ENCODE measurements around the gene PPP1R37.
A peak's percentile ranks its signal among the peaks of the same experiment; 100 is the strongest.

Gene PPP1R37

GRCh38 chr19:45121827-45122345 is 28.9 kb downstream of the PPP1R37 start:
- no peaks in the 10 kb centered on the region for H3K27me3 ChIP-seq (ENCODE audit: control insufficient read depth in 3 of 3, insufficient read depth in 3 of 3, low read depth in 1 of 3, low read length in 3 of 3)
- H3K4me1 ChIP-seq (ENCODE audit: control insufficient read depth in 2 of 2, insufficient read depth in 1 of 2, low read depth in 1 of 2, low read length in 2 of 2): peaks cover 8 to 16% of the 10 kb centered on the region in 2 donors
- H3K4me3 ChIP-seq (ENCODE audit: low read length in 2 of 2): no peak overlapping the region
- no peak overlapping the region for H3K27ac ChIP-seq (replicated peaks; ENCODE audit: low read length)
- no peak overlapping the region for H4K91ac ChIP-seq (ENCODE audit: low read depth, low read length, poor library complexity)
- H3K18ac ChIP-seq (ENCODE audit: low read length): no peak overlapping the region
- H3K36me3 ChIP-seq (replicated peaks in 1 of 2; ENCODE audit: control insufficient read depth in 2 of 2, insufficient read depth in 2 of 2, low read length in 2 of 2): no peaks in the 10 kb centered on the region
- peaks cover 32% of the 10 kb centered on the region for H3K79me1 ChIP-seq (ENCODE audit: low read depth, low read length)
- no peak overlapping the region for H2BK12ac ChIP-seq (ENCODE audit: low read length)
- no peak overlapping the region for H2AFZ ChIP-seq (ENCODE audit: low read length)
- no CpG with 5 or more reads among the region's 11 CpGs for WGBS, 2 donors (ENCODE audit: extremely low coverage in 2 of 2, insufficient read length in 2 of 2, insufficient replicate concordance in 1 of 2)
- no peak overlapping the region for H3K23ac ChIP-seq (ENCODE audit: low read depth, low read length, poor library complexity)
- H2AK5ac ChIP-seq (ENCODE audit: low read depth, low read length): no peak overlapping the region
- H3K14ac ChIP-seq (ENCODE audit: low read length): no peak overlapping the region
- H3K9me3 ChIP-seq (replicated peaks in 1 of 2; ENCODE audit: control insufficient read depth in 2 of 2, insufficient read depth in 1 of 2, low read depth in 1 of 2, low read length in 2 of 2): no peaks in the 10 kb centered on the region
- H2BK15ac ChIP-seq (ENCODE audit: low read length): no peak overlapping the region
- no peak overlapping the region for H4K8ac ChIP-seq (ENCODE audit: low read depth, low read length)
- H3K4ac ChIP-seq (ENCODE audit: low read length): no peak overlapping the region
- H2BK120ac ChIP-seq (ENCODE audit: low read depth, low read length): no peak overlapping the region
- peak overlapping the region; percentile 82 for H2BK5ac ChIP-seq (ENCODE audit: low read length)
- H3K9ac ChIP-seq (ENCODE audit: low read depth, low read length, poor library complexity): peak overlapping the region; percentile 40
- H3K4me2 ChIP-seq (ENCODE audit: insufficient read depth, low read length, poor library complexity, severe bottlenecking): no peak overlapping the region
- no peak for DNase-seq (ENCODE audit: low spot score)

GRCh38 chr19:45122832-45123231 is 29.9 kb downstream of the PPP1R37 start:
- H3K79me1 ChIP-seq (ENCODE audit: low read depth, low read length): peaks cover 30% of the 10 kb centered on the region
- no peak overlapping the region for H4K91ac ChIP-seq (ENCODE audit: low read depth, low read length, poor library complexity)
- no peak overlapping the region for H2BK15ac ChIP-seq (ENCODE audit: low read length)
- DNase-seq (ENCODE audit: low spot score): no peak
- H3K4me1 ChIP-seq (ENCODE audit: control insufficient read depth in 2 of 2, insufficient read depth in 1 of 2, low read depth in 1 of 2, low read length in 2 of 2): peaks cover 2 to 8% of the 10 kb centered on the region in 2 donors
- H3K14ac ChIP-seq (ENCODE audit: low read length): peak overlapping the region; percentile 33
- H3K9me3 ChIP-seq (replicated peaks in 1 of 2; ENCODE audit: control insufficient read depth in 2 of 2, insufficient read depth in 1 of 2, low read depth in 1 of 2, low read length in 2 of 2): no peaks in the 10 kb centered on the region
- H2BK5ac ChIP-seq (ENCODE audit: low read length): no peak overlapping the region
- peak overlapping the region; percentile 16 for H3K9ac ChIP-seq (ENCODE audit: low read depth, low read length, poor library complexity)
- no peak overlapping the region for H4K8ac ChIP-seq (ENCODE audit: low read depth, low read length)
- no peak overlapping the region for H3K18ac ChIP-seq (ENCODE audit: low read length)
- H3K27me3 ChIP-seq (ENCODE audit: control insufficient read depth in 3 of 3, insufficient read depth in 3 of 3, low read depth in 1 of 3, low read length in 3 of 3): no peaks in the 10 kb centered on the region
- H3K4me3 ChIP-seq (ENCODE audit: low read length in 2 of 2): no peak overlapping the region
- no peak overlapping the region for H3K4me2 ChIP-seq (ENCODE audit: insufficient read depth, low read length, poor library complexity, severe bottlenecking)
- no peak overlapping the region for H2BK120ac ChIP-seq (ENCODE audit: low read depth, low read length)
- H3K27ac ChIP-seq (replicated peaks; ENCODE audit: low read length): no peak overlapping the region
- H3K36me3 ChIP-seq (replicated peaks in 1 of 2; ENCODE audit: control insufficient read depth in 2 of 2, insufficient read depth in 2 of 2, low read length in 2 of 2): no peaks in the 10 kb centered on the region
- H3K4ac ChIP-seq (ENCODE audit: low read length): no peak overlapping the region
- no peak overlapping the region for H2AK5ac ChIP-seq (ENCODE audit: low read depth, low read length)
- no peak overlapping the region for H3K23ac ChIP-seq (ENCODE audit: low read depth, low read length, poor library complexity)
- no peak overlapping the region for H2BK12ac ChIP-seq (ENCODE audit: low read length)
- no CpG with 5 or more reads among the region's 6 CpGs for WGBS, 2 donors (ENCODE audit: extremely low coverage in 2 of 2, insufficient read length in 2 of 2, insufficient replicate concordance in 1 of 2)
- H2AFZ ChIP-seq (ENCODE audit: low read length): no peak overlapping the region

GRCh38 chr19:45123440-45123850 is 30.5 kb downstream of the PPP1R37 start:
- Histone ChIP-seq H3K4me1 (ENCODE audit: control insufficient read depth in 2 of 2, insufficient read depth in 1 of 2, low read depth in 1 of 2, low read length in 2 of 2) (peaks cover 0 to 2% of the 10 kb centered on the region in 2 donors), H3K79me1 (ENCODE audit: low read depth, low read length) (peaks cover 27% of the 10 kb centered on the region), H4K91ac (ENCODE audit: low read depth, low read length, poor library complexity) (no peak overlapping the region), H4K8ac (ENCODE audit: low read depth, low read length) (no peak overlapping the region), H3K14ac (ENCODE audit: low read length) (no peak overlapping the region), H2AK5ac (ENCODE audit: low read depth, low read length) (no peak overlapping the region), H3K18ac (ENCODE audit: low read length) (no peak overlapping the region), H3K4me2 (ENCODE audit: insufficient read depth, low read length, poor library complexity, severe bottlenecking) (no peak overlapping the region), H3K9me3 (replicated peaks in 1 of 2; ENCODE audit: control insufficient read depth in 2 of 2, insufficient read depth in 1 of 2, low read depth in 1 of 2, low read length in 2 of 2) (no peaks in the 10 kb centered on the region), H3K27me3 (ENCODE audit: control insufficient read depth in 3 of 3, insufficient read depth in 3 of 3, low read depth in 1 of 3, low read length in 3 of 3) (no peaks in the 10 kb centered on the region), H2AFZ (ENCODE audit: low read length) (no peak overlapping the region), H3K4ac (ENCODE audit: low read length) (no peak overlapping the region), H2BK15ac (ENCODE audit: low read length) (no peak overlapping the region), H3K23ac (ENCODE audit: low read depth, low read length, poor library complexity) (no peak overlapping the region), H2BK120ac (ENCODE audit: low read depth, low read length) (no peak overlapping the region), H2BK12ac (ENCODE audit: low read length) (no peak overlapping the region), H3K27ac (replicated peaks; ENCODE audit: low read length) (no peak overlapping the region), H3K36me3 (replicated peaks in 1 of 2; ENCODE audit: control insufficient read depth in 2 of 2, insufficient read depth in 2 of 2, low read length in 2 of 2) (no peaks in the 10 kb centered on the region), H3K4me3 (ENCODE audit: low read length in 2 of 2) (no peak overlapping the region), H3K9ac (ENCODE audit: low read depth, low read length, poor library complexity) (no peak overlapping the region), H2BK5ac (ENCODE audit: low read length) (no peak overlapping the region)
- DNase-seq (ENCODE audit: low spot score): no peak
- no CpG with 5 or more reads among the region's 9 CpGs for WGBS, 2 donors (ENCODE audit: extremely low coverage in 2 of 2, insufficient read length in 2 of 2, insufficient replicate concordance in 1 of 2)

- Histone ChIP-seq H3K14ac (ENCODE audit: low read length) (no peak overlapping the region), H2BK15ac (ENCODE audit: low read length) (no peak overlapping the region), H2BK12ac (ENCODE audit: low read length) (no peak overlapping the region), H2AK5ac (ENCODE audit: low read depth, low read length) (no peak overlapping the region), H3K4me1 (ENCODE audit: control insufficient read depth in 2 of 2, insufficient read depth in 1 of 2, low read depth in 1 of 2, low read length in 2 of 2) (no peaks in the 10 kb centered on the region), H3K9ac (ENCODE audit: low read depth, low read length, poor library complexity) (no peak overlapping the region), H3K27me3 (ENCODE audit: control insufficient read depth in 3 of 3, insufficient read depth in 3 of 3, low read depth in 1 of 3, low read length in 3 of 3) (no peaks in the 10 kb centered on the region), H3K4me3 (ENCODE audit: low read length in 2 of 2) (no peak overlapping the region), H3K4ac (ENCODE audit: low read length) (no peak overlapping the region), H4K91ac (ENCODE audit: low read depth, low read length, poor library complexity) (no peak overlapping the region), H2BK120ac (ENCODE audit: low read depth, low read length) (no peak overlapping the region), H3K9me3 (replicated peaks in 1 of 2; ENCODE audit: control insufficient read depth in 2 of 2, insufficient read depth in 1 of 2, low read depth in 1 of 2, low read length in 2 of 2) (no peaks in the 10 kb centered on the region), H3K23ac (ENCODE audit: low read depth, low read length, poor library complexity) (no peak overlapping the region), H3K4me2 (ENCODE audit: insufficient read depth, low read length, poor library complexity, severe bottlenecking) (no peak overlapping the region), H3K27ac (replicated peaks; ENCODE audit: low read length) (no peak overlapping the region), H2AFZ (ENCODE audit: low read length) (no peak overlapping the region), H3K36me3 (replicated peaks in 1 of 2; ENCODE audit: control insufficient read depth in 2 of 2, insufficient read depth in 2 of 2, low read length in 2 of 2) (no peaks in the 10 kb centered on the region), H3K79me1 (ENCODE audit: low read depth, low read length) (peaks cover 26% of the 10 kb centered on the region), H3K18ac (ENCODE audit: low read length) (no peak overlapping the region), H2BK5ac (ENCODE audit: low read length) (no peak overlapping the region), H4K8ac (ENCODE audit: low read depth, low read length) (no peak overlapping the region)
- WGBS, 2 donors (ENCODE audit: extremely low coverage in 2 of 2, insufficient read length in 2 of 2, insufficient replicate concordance in 1 of 2): no CpG with 5 or more reads among the region's 6 CpGs
- no peak for DNase-seq (ENCODE audit: low spot score)
Observed at GRCh38 chr19:45124021-45124420, 31.0 kb downstream of the PPP1R37 start.
